RPMI7951 (cell line): ENCODE data around the gene FARP2. TPM values are rescaled to one million over a fixed set of nuclear protein-coding genes. Genes with fewer than 3 reads are reported as not detected.
"Not testable (repeated sequence)": the region's sequence is repeated elsewhere in the genome, so short reads cannot be mapped to it uniquely, and the experiment has no call there.

ENCODE experiments used
- DNase-seq: peaks from one replicate; pipeline ENCODE4 v3.0.0-alpha.2; 2012; ENCODE audit warnings: low read depth
- total RNA-seq: library from RNA; depleted of rRNA; stranded (reverse); fragments of >200 nt; shearing (Covaris generic); gene quantifications from 2 replicates; pipeline ENCODE4 v1.2.3, GENCODE V29; 2014; rRNA removed

The FARP2 gene
- total RNA-seq = 38.1 and 41.6 TPM in 2 replicates

- peak; percentile 96 for DNase-seq
These were observed at the start of gene FARP2 for GRCh38 chr2:241355983-241356870. Gene FARP2 (plus strand): TSS chr2:241356285. CDS start chr2:241373108, 16,823 bp downstream.

- DNase-seq = no peak
These were observed 49.0 kb upstream of the FARP2 start for GRCh38 chr2:241307055-241307454.

GRCh38 chr2:241308267-241308666 is 47.8 kb upstream of the FARP2 start:
- DNase-seq = no peak

- DNase-seq = no peak
These were observed 47.1 kb upstream of the FARP2 start for GRCh38 chr2:241308832-241309500.

- DNase-seq = peak; percentile 65
These were observed 46.4 kb upstream of the FARP2 start for GRCh38 chr2:241309684-241310117.

GRCh38 chr2:241310917-241311566 is 45.0 kb upstream of the FARP2 start:
- no peak for DNase-seq

- DNase-seq = peak; percentile 32
These were observed 44.0 kb upstream of the FARP2 start for GRCh38 chr2:241312082-241312481.

GRCh38 chr2:241313543-241314095 is 42.5 kb upstream of the FARP2 start:
- DNase-seq = no peak

- peak; percentile 15 for DNase-seq
These were observed 41.6 kb upstream of the FARP2 start for GRCh38 chr2:241314226-241315092.

GRCh38 chr2:241315093-241315878 is 40.8 kb upstream of the FARP2 start, which contains the start of gene HDLBP:
Gene HDLBP (minus strand): TSS chr2:241315672. CDS start chr2:241266869, 48,803 bp downstream.
- peak; percentile 97 for DNase-seq

GRCh38 chr2:241315879-241316631 is 40.0 kb upstream of the FARP2 start, which contains the start of gene SEPTIN2:
Gene SEPTIN2 (plus strand): TSS chr2:241315925. CDS start chr2:241324233, 8,308 bp downstream.
- peak; percentile 71 for DNase-seq

- no peak for DNase-seq
These were observed 39.3 kb upstream of the FARP2 start for GRCh38 chr2:241316825-241317224.

GRCh38 chr2:241317391-241317790 is 38.7 kb upstream of the FARP2 start:
- no peak for DNase-seq

- DNase-seq = not testable (repeated sequence)
These were observed 37.3 kb upstream of the FARP2 start for GRCh38 chr2:241318830-241319229.

GRCh38 chr2:241320394-241320793 is 35.7 kb upstream of the FARP2 start:
- no peak for DNase-seq

- DNase-seq = no peak
These were observed 35.1 kb upstream of the FARP2 start for GRCh38 chr2:241321033-241321432.

- no peak for DNase-seq
These were observed 34.2 kb upstream of the FARP2 start for GRCh38 chr2:241321886-241322285.

- DNase-seq = no peak
These were observed 32.3 kb upstream of the FARP2 start for GRCh38 chr2:241323778-241324177.

- DNase-seq = no peak
These were observed 31.3 kb upstream of the FARP2 start for GRCh38 chr2:241324775-241325174.
